SK-N-SH treated with all-trans-retinoic acid at 6 μM for 48 hours (cell line): ENCODE measurements around the gene JAGN1.

Source experiments
- ARNTL ChIP-seq: fragments of 450-650 bp; formaldehyde crosslinking; IDR thresholded peaks from 2 replicates; pipeline ENCODE4 v1.5.0; 2020; ENCODE audit warnings: low read depth, mild to moderate bottlenecking, moderate library complexity, borderline replicate concordance
- CREB5 ChIP-seq: fragments of 250-450 bp; sonication (Bioruptor Pico); IDR thresholded peaks from 2 replicates; pipeline ENCODE4 v1.5.1; 2020; ENCODE audit warnings: low read depth, mild to moderate bottlenecking, moderate library complexity
- CSDC2 ChIP-seq: fragments of 250-450 bp; sonication (Bioruptor Pico); IDR thresholded peaks from 2 replicates; pipeline ENCODE4 v1.5.0; 2020; ENCODE audit warnings: mild to moderate bottlenecking, moderate library complexity
- ESRRG ChIP-seq: fragments of 250-450 bp; sonication (Bioruptor Pico); IDR thresholded peaks from 2 replicates; pipeline ENCODE4 v1.6.1; 2021; ENCODE audit warnings: mild to moderate bottlenecking
- PATZ1 ChIP-seq: fragments of 250-450 bp; sonication (Bioruptor Pico); IDR thresholded peaks from 2 replicates; pipeline ENCODE4 v1.8.0; 2020; ENCODE audit warnings: mild to moderate bottlenecking, moderate library complexity, borderline replicate concordance
- RARB ChIP-seq: fragments of 250-450 bp; sonication (Bioruptor Pico); IDR thresholded peaks from 2 replicates; pipeline ENCODE4 v1.8.0; 2021; ENCODE audit warnings: mild to moderate bottlenecking, moderate library complexity
- TCF4 ChIP-seq: fragments of 250-450 bp; sonication (Bioruptor Pico); IDR thresholded peaks from 2 replicates; pipeline ENCODE4 v1.8.0; 2021; ENCODE audit warnings: mild to moderate bottlenecking, moderate library complexity, borderline replicate concordance
- ZC3H10 ChIP-seq: fragments of 250-450 bp; sonication (Bioruptor Pico); IDR thresholded peaks from 2 replicates; pipeline ENCODE4 v1.5.1; 2021; ENCODE audit warnings: mild to moderate bottlenecking, moderate library complexity
- ZFP3 ChIP-seq: fragments of 250-450 bp; sonication (Bioruptor Pico); IDR thresholded peaks from 2 replicates; pipeline ENCODE4 v1.5.0; 2020; ENCODE audit warnings: mild to moderate bottlenecking, moderate library complexity
- ZNF565 ChIP-seq: fragments of 450-650 bp; formaldehyde crosslinking; conservative IDR thresholded peaks from 2 replicates; pipeline ENCODE4 v1.5.0; 2020; ENCODE audit warnings: low read depth, mild to moderate bottlenecking, moderate library complexity
- TF ChIP-seq, protein P1 (sequence below): fragments of 250-450 bp; sonication (Bioruptor Pico); IDR thresholded peaks from 2 replicates; pipeline ENCODE4 v1.5.1; 2021; ENCODE audit warnings: mild to moderate bottlenecking, moderate library complexity

GRCh38 chr3:9903238-9903624, 12.8 kb downstream of the JAGN1 start:
- TF ChIP-seq CSDC2 (CRISPR knock-in tag) (no peak), CREB5 (CRISPR knock-in tag) (no peak), ARNTL (CRISPR knock-in tag) (no peak), ZC3H10 (CRISPR knock-in tag) (no peak), TCF4 (CRISPR knock-in tag) (no peak), RARB (CRISPR knock-in tag) (no peak), PATZ1 (CRISPR knock-in tag) (no peak), ZNF565 (CRISPR knock-in tag) (no peak), ZFP3 (CRISPR knock-in tag) (no peak), ESRRG (no peak)
- TF ChIP-seq, protein P1, sequence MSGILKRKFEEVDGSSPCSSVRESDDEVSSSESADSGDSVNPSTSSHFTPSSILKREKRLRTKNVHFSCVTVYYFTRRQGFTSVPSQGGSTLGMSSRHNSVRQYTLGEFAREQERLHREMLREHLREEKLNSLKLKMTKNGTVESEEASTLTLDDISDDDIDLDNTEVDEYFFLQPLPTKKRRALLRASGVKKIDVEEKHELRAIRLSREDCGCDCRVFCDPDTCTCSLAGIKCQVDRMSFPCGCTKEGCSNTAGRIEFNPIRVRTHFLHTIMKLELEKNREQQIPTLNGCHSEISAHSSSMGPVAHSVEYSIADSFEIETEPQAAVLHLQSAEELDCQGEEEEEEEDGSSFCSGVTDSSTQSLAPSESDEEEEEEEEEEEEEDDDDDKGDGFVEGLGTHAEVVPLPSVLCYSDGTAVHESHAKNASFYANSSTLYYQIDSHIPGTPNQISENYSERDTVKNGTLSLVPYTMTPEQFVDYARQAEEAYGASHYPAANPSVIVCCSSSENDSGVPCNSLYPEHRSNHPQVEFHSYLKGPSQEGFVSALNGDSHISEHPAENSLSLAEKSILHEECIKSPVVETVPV (CRISPR knock-in tag): no peak
